ENCODE data around the gene PCCB.

DNA sequence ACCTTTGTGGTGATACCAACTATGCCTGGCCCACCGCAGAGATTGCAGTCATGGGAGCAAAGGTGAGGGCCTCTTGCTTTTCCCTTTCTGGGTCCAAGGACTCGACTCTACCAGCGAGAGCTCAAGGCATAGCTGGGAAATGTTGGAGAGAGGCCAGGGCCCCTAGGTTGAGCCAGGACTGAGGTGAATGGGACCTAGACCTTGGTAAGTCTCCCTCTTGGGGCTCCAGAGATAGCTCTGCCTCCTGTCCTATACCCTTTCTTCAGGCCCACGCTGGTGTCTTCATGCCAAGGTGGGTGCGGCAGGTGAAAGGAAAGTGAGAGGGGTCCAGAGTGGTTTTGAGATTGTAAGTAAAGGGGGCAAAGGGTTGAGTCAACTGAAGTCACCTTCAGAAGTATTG lies 77.5 kb downstream of the PCCB start:
- TF ChIP-seq GATA2 (IDR thresholded peaks at IDR 0.05; ENCODE audit: low read depth, low read length), result no peak
- no peak for TF ChIP-seq GATA3 (IDR thresholded peaks at IDR 0.05; ENCODE audit: low read depth, low read length)
